Upper lobe of right lung (tissue), 1 donor: ENCODE measurements around the gene LPAR1. TPM values are rescaled to one million over a fixed set of nuclear protein-coding genes. Genes with fewer than 3 reads are reported as not detected.

Experiments
- ATAC-seq: fragments of 200-7000 bp; cut with Tn5 transposase; one replicate; pipeline ENCODE4 v1.9.1; 2020; ENCODE audit warnings: mild to moderate bottlenecking, moderate library complexity
- DNase-seq: peaks from one replicate; pipeline ENCODE4 v3.0.0-alpha.2; 2020
- H3K27ac ChIP-seq: fragments of 200-600 bp; one replicate; pipeline ENCODE4 v1.8.0; 2022
- H3K27me3 ChIP-seq: fragments of 200-600 bp; one replicate; pipeline ENCODE4 v1.8.0; 2022; ENCODE audit warnings: mild to moderate bottlenecking
- H3K36me3 ChIP-seq: fragments of 200-600 bp; one replicate; pipeline ENCODE4 v1.8.0; 2022
- H3K4me1 ChIP-seq: fragments of 200-600 bp; one replicate; pipeline ENCODE4 v1.8.0; 2022
- H3K4me3 ChIP-seq: fragments of 200-600 bp; one replicate; pipeline ENCODE4 v1.8.0; 2022; ENCODE audit warnings: mild to moderate bottlenecking
- H3K9me3 ChIP-seq: fragments of 200-600 bp; one replicate; pipeline ENCODE4 v1.8.0; 2022
- intact Hi-C: fragments of 100-400 bp; cut with DNase I; formaldehyde crosslinking; loops from one replicate; pipeline ENCODE4 v1.11.0; 2022
- total RNA-seq: library from RNA; stranded (reverse); fragmentation: NEBNext Ultra II Directional; extraction: Animal tissue kit (Norgen Biotek cat#: 25700); gene quantifications from one replicate; pipeline ENCODE4 v1.2.1, GENCODE V29; 2021
- TF ChIP-seq, protein P1 (sequence below): fragments of 200-600 bp; IDR thresholded peaks from one replicate; pipeline ENCODE4 v1.8.0; 2022; ENCODE audit warnings: antibody characterized with exemption
- donor health status: DM: no; HTN: yes; CAD: no; lungs with severe emphysema.

Gene LPAR1
- total RNA-seq, 1 donor from 2014 or later = 18.2 TPM

DNA sequence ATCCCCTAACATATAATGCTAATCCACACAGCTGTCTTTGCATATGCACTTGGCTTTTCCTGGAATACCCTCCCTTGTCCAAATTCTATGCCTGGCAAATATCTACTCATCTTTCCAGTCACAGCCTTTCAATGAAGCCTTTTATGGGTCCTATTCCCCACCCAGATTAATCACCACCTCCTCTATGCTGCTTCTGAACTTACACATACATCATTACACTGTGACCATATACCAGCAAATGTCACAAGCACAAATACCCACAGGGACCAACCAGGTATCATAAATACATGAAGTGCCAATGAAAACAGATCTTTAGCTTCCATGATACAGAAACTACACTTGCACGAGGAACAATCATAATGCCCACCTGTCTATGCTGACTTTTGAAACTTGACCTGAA, 22.3 kb downstream of the LPAR1 start:
- H3K4me3 ChIP-seq = no peak overlapping the region
- TF ChIP-seq, protein P1, sequence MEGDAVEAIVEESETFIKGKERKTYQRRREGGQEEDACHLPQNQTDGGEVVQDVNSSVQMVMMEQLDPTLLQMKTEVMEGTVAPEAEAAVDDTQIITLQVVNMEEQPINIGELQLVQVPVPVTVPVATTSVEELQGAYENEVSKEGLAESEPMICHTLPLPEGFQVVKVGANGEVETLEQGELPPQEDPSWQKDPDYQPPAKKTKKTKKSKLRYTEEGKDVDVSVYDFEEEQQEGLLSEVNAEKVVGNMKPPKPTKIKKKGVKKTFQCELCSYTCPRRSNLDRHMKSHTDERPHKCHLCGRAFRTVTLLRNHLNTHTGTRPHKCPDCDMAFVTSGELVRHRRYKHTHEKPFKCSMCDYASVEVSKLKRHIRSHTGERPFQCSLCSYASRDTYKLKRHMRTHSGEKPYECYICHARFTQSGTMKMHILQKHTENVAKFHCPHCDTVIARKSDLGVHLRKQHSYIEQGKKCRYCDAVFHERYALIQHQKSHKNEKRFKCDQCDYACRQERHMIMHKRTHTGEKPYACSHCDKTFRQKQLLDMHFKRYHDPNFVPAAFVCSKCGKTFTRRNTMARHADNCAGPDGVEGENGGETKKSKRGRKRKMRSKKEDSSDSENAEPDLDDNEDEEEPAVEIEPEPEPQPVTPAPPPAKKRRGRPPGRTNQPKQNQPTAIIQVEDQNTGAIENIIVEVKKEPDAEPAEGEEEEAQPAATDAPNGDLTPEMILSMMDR = no peak
- intact Hi-C loops = no loop called here
- H3K27me3 ChIP-seq = no peaks in the 10 kb centered on the region
- ATAC-seq = no peak
- no peak overlapping the region for H3K27ac ChIP-seq
- peaks cover 8% of the 10 kb centered on the region for H3K4me1 ChIP-seq
- H3K36me3 ChIP-seq = no peaks in the 10 kb centered on the region
- no peaks in the 10 kb centered on the region for H3K9me3 ChIP-seq
- no peak for DNase-seq

DNA sequence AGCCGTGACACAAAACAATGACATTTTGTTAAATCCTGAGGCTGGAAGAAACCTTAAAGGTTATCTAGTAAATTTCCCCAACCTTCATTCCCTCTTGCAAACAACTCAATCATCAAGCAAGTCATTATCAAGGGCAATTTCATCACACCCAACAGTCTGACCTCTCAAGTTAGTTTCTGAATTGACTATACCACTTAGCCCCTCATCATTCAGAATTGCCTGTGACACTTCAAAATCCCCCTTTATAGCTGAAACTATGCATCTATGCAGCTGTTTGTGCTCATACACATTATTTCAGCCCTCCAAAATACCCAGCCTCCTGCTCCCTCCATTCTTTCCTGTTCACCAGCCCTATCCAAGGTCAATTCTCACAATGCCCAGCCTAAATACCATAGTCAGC, 24.6 kb downstream of the LPAR1 start:
- H3K9me3 ChIP-seq = no peaks in the 10 kb centered on the region
- H3K4me3 ChIP-seq = no peak overlapping the region
- no peaks in the 10 kb centered on the region for H3K27me3 ChIP-seq
- H3K27ac ChIP-seq = no peak overlapping the region
- no peak for ATAC-seq
- DNase-seq = no peak
- H3K4me1 ChIP-seq = peaks cover 8% of the 10 kb centered on the region
- H3K36me3 ChIP-seq = no peaks in the 10 kb centered on the region
- intact Hi-C loops = no loop called here
- TF ChIP-seq, protein P1 = no peak

DNA sequence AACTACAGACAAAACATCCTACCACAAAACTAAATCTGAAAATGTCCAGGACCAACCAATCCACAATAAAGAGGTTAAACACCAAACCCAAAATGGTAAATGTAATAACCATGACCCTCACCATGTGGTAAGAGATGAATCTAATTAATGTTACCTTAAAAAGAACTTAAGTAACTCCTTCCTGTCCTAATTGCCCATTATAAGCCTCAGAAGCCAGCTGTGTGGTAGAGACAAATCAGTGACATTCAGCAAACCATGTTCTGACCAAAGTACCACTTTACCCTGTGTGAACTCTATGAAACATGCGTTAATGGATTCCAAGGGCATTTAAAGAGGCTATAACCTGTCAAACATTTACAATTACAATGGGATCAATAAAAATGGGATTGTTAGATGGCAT, 25.0 kb downstream of the LPAR1 start:
- TF ChIP-seq, protein P1 = no peak
- Histone ChIP-seq H3K9me3 (no peaks in the 10 kb centered on the region), H3K27me3 (no peaks in the 10 kb centered on the region), H3K4me3 (no peak overlapping the region), H3K36me3 (no peaks in the 10 kb centered on the region), H3K4me1 (peaks cover 8% of the 10 kb centered on the region), H3K27ac (no peak overlapping the region)
- intact Hi-C loops = no loop called here
- ATAC-seq (no peak), DNase-seq (no peak)

DNA sequence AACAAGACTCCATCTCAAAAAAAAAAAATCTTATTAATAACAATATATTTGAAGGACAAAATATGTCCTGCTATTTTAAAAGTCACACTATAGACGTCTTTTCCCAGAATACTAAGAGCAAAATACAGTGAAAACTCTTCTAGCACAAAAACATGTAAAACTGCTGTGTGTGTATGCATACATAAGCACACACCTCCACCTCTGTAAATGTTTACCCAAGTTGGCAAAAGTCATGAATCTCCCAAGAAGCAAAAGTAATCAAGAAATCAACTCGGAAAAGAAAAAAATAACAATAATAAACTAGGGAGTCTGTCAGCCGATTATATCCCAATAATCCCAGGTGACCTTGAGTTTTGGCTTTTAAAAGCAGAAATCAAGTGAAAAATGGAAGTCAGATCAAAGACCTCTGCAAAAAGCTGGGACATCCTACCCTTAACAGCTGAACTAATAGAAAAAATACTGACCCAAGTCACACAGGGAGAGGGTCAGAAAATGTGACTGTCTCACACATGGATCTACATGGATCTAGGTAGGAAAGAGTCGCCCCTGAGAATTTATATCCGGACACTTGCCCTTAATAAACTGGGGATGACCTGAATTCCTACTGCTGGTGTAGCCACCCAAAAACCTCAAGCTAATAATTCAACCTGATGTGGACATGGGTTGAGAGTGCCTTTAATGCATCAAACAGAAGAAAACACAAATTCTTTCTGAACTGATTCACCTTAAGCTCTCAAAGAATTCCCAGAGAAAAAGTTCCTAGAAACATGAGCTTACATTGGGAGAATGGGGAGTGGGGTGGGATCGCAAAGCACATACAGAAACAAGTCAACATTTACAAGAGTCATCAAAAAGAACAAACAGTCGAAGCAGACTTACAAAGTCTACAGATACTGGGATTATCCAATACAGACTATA, 29.9 kb downstream of the LPAR1 start:
- Histone ChIP-seq H3K9me3 (no peaks in the 10 kb centered on the region), H3K27me3 (no peaks in the 10 kb centered on the region), H3K27ac (no peak overlapping the region), H3K36me3 (no peaks in the 10 kb centered on the region), H3K4me1 (no peaks in the 10 kb centered on the region), H3K4me3 (no peak overlapping the region)
- intact Hi-C loops = no loop called here
- TF ChIP-seq, protein P1 = no peak
- no peak for DNase-seq
- no peak for ATAC-seq

DNA sequence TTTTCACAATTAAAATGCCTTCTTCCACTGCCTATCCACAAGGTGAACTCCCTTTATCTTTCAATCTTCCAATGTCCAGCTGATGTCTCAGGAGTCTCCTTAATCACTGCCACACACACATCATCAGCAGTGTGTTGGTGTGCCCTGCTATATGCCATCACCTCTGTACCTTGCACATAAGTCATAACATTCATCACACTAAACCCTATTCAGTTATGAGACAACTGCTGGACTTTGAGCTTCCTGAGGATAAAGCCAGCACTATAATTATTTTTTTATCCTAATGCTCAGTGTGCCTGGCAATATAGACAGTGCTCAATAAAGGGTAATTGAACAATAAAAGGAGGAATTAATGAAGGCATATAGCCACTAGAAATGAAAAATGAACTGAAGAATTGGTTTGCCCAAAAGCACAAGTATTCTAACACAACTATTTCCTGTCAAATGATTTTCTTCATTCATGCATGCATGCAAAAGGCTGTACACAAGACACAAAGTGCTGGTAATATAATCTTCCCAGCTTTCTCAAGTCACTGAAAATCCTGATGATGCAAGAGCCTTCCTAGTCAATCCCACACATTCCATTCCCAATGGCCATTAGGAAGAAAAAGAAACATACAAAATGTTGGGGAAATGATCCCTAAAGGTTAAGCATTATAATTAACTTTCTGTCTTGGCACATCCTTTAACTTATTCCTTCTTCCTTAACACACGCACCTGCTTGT, 32.4 kb downstream of the LPAR1 start:
- TF ChIP-seq, protein P1 = no peak
- intact Hi-C loops = no loop called here
- Histone ChIP-seq H3K27ac (no peak overlapping the region), H3K27me3 (no peaks in the 10 kb centered on the region), H3K36me3 (no peaks in the 10 kb centered on the region), H3K9me3 (no peaks in the 10 kb centered on the region), H3K4me1 (peaks cover 3% of the 10 kb centered on the region), H3K4me3 (no peak overlapping the region)
- ATAC-seq = no peak
- DNase-seq = no peak
